ENCODE measurements around the gene VENTX. TPM values are rescaled to one million over a fixed set of nuclear protein-coding genes. Genes with fewer than 3 reads are reported as not detected.

The VENTX gene
- total and polyA plus RNA-seq, 10 of the 15 experiments (the other 5 are each of a cell fraction or from before 2014, with no cell fraction given), result 0.05 TPM; not detected in 9

DNA sequence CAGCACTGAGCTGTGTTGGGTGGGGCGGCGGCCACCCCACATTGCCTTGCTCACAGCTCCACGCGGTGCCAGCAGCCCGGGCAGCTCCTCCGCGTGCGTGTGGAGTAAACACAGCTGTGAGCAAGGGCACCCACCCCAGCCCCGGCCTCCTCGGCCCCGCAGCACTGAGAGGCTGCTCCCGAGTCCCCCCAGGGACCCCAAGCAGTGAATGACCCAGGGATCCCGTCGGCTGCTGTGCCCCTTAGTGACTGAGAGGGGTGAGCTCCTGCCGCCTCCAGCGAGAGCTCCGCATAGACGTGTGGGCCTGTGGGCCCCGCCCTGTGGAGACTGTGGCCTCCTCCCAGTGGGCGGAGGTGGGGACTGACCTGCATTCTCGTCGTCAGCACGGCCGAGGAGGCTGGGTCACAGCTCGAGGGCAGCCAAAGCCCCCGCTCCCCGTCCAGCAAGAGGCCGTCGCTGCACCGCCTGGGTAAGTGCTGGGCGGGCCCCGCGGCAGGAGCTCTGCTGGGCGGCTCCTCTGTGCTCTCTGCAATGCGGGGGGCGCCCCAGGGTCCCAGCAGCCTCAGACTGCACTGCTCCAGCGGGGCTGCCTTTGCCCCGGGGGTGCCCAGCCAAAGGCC lies 37.6 kb upstream of the VENTX start (continued):
- TF ChIP-seq, protein P1, sequence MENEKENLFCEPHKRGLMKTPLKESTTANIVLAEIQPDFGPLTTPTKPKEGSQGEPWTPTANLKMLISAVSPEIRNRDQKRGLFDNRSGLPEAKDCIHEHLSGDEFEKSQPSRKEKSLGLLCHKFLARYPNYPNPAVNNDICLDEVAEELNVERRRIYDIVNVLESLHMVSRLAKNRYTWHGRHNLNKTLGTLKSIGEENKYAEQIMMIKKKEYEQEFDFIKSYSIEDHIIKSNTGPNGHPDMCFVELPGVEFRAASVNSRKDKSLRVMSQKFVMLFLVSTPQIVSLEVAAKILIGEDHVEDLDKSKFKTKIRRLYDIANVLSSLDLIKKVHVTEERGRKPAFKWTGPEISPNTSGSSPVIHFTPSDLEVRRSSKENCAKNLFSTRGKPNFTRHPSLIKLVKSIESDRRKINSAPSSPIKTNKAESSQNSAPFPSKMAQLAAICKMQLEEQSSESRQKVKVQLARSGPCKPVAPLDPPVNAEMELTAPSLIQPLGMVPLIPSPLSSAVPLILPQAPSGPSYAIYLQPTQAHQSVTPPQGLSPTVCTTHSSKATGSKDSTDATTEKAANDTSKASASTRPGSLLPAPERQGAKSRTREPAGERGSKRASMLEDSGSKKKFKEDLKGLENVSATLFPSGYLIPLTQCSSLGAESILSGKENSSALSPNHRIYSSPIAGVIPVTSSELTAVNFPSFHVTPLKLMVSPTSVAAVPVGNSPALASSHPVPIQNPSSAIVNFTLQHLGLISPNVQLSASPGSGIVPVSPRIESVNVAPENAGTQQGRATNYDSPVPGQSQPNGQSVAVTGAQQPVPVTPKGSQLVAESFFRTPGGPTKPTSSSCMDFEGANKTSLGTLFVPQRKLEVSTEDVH (IDR thresholded peaks at IDR 0.05; ENCODE audit: low read depth, partially characterized antibody), result no peak
- TF ChIP-seq, protein P2, sequence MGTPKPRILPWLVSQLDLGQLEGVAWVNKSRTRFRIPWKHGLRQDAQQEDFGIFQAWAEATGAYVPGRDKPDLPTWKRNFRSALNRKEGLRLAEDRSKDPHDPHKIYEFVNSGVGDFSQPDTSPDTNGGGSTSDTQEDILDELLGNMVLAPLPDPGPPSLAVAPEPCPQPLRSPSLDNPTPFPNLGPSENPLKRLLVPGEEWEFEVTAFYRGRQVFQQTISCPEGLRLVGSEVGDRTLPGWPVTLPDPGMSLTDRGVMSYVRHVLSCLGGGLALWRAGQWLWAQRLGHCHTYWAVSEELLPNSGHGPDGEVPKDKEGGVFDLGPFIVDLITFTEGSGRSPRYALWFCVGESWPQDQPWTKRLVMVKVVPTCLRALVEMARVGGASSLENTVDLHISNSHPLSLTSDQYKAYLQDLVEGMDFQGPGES (IDR thresholded peaks at IDR 0.05), result no peak
- TF ChIP-seq TAF1 (IDR thresholded peaks at IDR 0.05; ENCODE audit: borderline replicate concordance, low read depth, low read length), result no peak
- TF ChIP-seq, protein P3, sequence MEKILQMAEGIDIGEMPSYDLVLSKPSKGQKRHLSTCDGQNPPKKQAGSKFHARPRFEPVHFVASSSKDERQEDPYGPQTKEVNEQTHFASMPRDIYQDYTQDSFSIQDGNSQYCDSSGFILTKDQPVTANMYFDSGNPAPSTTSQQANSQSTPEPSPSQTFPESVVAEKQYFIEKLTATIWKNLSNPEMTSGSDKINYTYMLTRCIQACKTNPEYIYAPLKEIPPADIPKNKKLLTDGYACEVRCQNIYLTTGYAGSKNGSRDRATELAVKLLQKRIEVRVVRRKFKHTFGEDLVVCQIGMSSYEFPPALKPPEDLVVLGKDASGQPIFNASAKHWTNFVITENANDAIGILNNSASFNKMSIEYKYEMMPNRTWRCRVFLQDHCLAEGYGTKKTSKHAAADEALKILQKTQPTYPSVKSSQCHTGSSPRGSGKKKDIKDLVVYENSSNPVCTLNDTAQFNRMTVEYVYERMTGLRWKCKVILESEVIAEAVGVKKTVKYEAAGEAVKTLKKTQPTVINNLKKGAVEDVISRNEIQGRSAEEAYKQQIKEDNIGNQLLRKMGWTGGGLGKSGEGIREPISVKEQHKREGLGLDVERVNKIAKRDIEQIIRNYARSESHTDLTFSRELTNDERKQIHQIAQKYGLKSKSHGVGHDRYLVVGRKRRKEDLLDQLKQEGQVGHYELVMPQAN (conservative IDR thresholded peaks at IDR 0.05), result no peak
- no peak for TF ChIP-seq SREBF1 (IDR thresholded peaks at IDR 0.05; ENCODE audit: low read length)

DNA sequence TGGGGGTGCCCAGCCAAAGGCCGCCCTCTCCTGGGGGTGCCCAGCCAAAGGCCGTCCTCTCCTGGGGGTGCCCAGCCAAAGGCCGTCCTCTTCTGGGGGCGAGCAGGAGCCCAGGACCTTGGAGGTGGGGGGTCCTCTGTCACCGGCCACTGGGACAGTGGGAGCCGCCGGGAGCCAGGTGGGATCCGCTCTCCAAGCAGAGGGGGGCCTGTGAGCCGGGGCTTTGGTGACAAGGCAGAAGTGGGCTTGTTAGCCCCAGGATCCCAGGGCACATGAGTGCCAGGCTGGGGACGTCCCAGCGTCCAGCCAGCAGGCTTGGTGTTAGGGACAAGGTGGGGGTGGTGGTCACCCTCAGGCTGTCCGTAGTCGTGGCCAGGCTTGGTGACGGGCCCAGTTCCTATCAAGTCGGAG lies 37.0 kb upstream of the VENTX start:
- in situ Hi-C loops (cut with MboI) (no loop called here), intact Hi-C loops (cut with micrococcal nuclease; ENCODE audit: unreplicated experiment) (no loop called here)
- no peaks in the 10 kb centered on the region for H3K79me2 ChIP-seq (ENCODE audit: control insufficient read depth, insufficient read depth, low read length)
- TF ChIP-seq POLR2AphosphoS5 (IDR thresholded peaks at IDR 0.05; ENCODE audit: low read length) (no peak), CREB1 (IDR thresholded peaks at IDR 0.05; ENCODE audit: low read depth) (no peak), TCF12 (IDR thresholded peaks at IDR 0.05; ENCODE audit: low read depth, low read length) (no peak), JUND (IDR thresholded peaks at IDR 0.05; ENCODE audit: low read depth, low read length) (no peak), STAT1 (conservative IDR thresholded peaks at IDR 0.05) (no peak)
- TF ChIP-seq, protein P1 (IDR thresholded peaks at IDR 0.05; ENCODE audit: low read depth, partially characterized antibody), result no peak
- H4K20me1 ChIP-seq (ENCODE audit: control insufficient read depth, insufficient read depth), result no peaks in the 10 kb centered on the region
- H3K27ac ChIP-seq (ENCODE audit: control insufficient read depth, insufficient read depth), result no peak overlapping the region
- 45% methylated on average over 15 of the region's 15 CpGs for WGBS (ENCODE audit: insufficient coverage, insufficient replicate concordance, low lambda C conversion rate, missing lambda C conversion rate)
- no peak for FAIRE-seq
- DNase-seq (ENCODE audit: low read depth, low spot score), result no peak
- H3K27me3 ChIP-seq (replicated peaks in 1 of 2; ENCODE audit: control insufficient read depth in 2 of 2, insufficient read depth in 2 of 2, low read length in 1 of 2), result no peaks in the 10 kb centered on the region
- H3K4me2 ChIP-seq (ENCODE audit: control insufficient read depth, insufficient read depth), result no peak overlapping the region
- ChIA-PET RAD21 (ENCODE audit: unreplicated experiment) (no interaction called here), CTCF (no interaction called here), POLR2A (no interaction called here), SMC1A (ENCODE audit: uncharacterized antibody, unreplicated experiment) (no interaction called here)
- no TSS peak for BruUV-seq (replicated peaks)
- no peaks in the 10 kb centered on the region for H3K4me1 ChIP-seq (ENCODE audit: control insufficient read depth, insufficient read depth, low read length)
- H3K36me3 ChIP-seq (ENCODE audit: control insufficient read depth in 2 of 2, insufficient read depth in 2 of 2, low read length in 1 of 2), result no peaks in the 10 kb centered on the region
- no peak overlapping the region for H3K9ac ChIP-seq (ENCODE audit: control insufficient read depth, insufficient read depth, low read length)
- H2AFZ ChIP-seq (ENCODE audit: control insufficient read depth, low read depth, low read length), result no peak overlapping the region
- H3K4me3 ChIP-seq, result no peak overlapping the region
- H3K9me3 ChIP-seq (replicated peaks; ENCODE audit: control insufficient read depth, insufficient read depth, low read length), result no peaks in the 10 kb centered on the region
- no peak for ATAC-seq
